ENCODE measurements around the gene GRIK3.
"Not testable (repeated sequence)": the region's sequence is repeated elsewhere in the genome, so short reads cannot be mapped to it uniquely, and the experiment has no call there.

Gene GRIK3

DNA sequence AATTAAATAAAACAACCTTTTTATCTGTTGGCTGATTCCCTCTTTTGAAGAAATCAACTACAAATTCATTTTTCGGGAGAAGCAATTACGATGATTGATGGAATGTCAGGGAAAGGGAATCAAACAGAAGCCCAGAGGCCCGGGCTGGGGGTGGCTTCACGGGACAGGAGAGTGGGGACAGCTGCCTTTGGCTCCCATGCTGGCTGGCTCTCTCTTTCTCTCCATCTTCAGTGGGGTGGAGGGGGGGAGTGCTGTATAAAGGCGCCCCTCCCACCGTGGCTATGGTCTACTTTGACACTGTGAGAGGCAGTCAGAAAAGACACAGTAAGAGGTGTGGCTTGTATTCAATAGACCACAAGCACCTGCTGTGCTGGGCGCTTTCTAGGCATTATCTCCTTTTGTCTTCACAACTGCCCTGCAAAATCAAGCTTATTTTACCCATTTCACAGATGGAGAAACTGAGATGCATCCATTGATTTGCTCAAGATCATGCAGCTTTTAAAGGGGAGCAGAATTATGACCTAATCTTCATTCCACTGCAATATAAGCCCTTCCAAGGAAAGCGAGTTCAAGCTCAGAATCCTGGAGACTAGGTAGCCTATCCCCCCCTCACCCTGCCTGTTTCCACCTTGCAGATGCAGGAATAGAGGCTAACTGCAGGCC is 92.9 kb downstream of the GRIK3 start:
- no peak for DNase-seq (ENCODE audit: low read depth)

DNA sequence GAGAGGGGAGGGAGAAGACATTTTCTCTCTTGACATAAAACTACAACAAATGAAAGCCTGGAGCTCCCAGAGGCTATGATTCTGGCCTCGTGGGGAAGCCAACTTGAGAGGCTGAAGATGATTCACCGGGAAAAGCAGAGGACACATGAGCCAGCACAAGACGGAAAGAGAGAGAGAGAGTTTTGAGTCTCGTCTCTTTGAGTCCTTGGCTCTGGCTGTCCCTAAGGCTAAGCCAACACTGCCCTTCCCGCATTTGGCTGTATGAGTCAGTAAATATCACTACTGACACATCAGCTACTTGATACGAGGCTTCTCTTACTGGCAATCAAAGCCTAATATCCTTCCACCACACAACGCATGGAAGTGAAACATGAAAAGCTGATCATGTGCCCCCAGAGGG is 95.5 kb downstream of the GRIK3 start:
- DNase-seq (ENCODE audit: low read depth), result no peak

DNA sequence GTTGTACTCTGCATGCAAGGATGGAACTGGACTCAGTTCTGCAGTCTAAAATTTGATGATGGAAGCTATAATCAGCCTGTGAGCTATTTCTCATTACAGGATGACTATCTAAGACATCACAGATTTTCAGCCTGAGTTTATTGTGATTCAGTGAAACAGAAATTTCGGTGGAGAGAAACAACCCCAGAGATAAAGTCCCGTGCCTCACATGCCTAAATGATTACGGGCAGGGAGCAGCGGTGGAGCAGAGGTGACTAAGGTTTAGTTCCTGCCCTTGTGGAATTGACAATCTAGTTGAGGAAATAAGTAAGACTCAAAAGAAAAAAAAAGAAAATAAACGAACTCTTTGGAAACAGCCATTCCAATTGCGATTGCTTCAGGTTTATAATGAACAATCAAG is 96.9 kb downstream of the GRIK3 start:
- no peak for DNase-seq (ENCODE audit: low read depth)

DNA sequence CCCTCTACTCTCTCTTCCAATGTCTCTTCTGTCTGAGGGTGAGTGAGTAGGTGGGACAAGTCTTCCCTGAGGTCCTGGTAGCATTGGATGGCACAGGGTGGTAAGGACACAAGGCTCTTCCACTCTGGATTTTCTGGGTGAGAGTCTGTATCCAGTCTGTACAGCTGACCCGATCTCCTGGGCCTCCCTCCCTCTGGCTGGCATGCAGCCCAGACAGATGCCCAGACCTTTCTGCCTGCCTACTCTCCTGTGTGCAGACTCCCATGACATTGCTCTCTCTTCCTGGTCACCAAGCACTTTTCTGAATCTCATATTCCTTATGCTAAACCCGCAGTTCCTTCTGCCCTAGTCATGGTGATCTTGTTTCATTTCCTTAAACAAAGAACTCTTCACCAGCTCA is 100.3 kb downstream of the GRIK3 start:
- no peak for DNase-seq (ENCODE audit: low read depth)

DNA sequence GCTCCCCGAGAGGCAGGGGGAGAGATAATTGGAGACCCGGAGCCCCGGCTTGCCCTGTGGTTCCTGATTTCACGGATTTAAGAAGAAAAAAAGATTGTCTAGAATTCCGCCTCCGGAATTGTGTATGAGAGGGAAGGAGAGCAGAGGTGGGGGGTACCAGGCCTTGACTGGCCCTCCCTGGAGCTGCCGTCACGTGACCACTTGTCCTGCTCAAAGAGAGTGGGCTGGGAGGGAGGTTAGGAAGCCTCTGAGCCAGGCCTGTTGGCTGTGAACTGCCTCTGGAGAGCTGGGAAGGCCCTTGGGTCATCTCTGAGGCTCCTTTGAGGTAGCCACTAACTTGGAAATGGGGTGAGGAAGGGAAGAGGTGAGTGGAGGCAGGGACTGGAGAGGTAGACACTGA is 106.5 kb downstream of the GRIK3 start:
- no peak for DNase-seq (ENCODE audit: low read depth)

DNA sequence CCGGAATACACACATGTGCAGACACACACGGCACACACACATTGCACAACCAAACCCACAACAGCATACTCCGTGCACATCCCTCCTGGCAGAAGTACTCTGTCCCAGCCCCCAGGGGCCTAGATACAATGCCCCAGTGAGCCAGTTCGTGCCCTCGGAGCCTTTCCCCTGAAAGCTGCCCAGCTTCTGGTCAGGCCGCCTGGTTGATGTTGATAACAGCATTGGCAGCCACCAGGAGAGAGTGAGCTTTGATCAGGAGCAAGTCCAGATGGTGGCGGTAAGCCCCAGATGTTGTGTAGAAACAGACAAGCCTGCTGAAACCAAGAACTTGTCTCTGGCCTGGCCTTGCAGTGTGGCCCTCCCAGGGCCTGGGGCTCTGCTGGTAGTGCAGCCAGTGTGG is 109.1 kb downstream of the GRIK3 start:
- DNase-seq (ENCODE audit: low read depth), result no peak

DNA sequence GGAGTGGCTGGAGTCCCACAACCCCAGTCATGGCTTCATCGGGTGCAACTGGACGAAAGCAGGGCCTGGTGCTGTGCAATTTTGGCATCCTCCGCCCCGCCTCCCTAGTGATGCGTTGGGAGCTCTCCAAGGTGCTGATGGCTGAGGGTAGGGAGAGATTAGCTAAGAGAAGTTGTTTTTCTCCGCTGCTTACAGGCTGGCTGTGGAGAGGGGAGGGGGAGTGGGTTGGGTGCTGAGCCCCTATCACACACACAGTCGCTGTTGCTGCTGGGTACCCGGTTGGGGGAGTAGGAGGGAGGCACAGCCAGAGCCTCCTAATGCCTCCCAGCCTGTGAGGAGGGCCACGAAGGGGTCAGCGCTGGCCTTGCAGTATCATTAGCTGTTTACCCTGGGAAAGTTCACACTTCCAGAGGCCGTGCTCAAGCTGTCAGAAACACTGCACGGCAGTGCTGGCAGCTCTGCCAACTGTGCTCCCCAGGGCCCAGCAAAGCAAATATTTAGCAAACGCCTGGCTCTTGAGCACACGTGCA is 110.0 kb downstream of the GRIK3 start:
- DNase-seq (ENCODE audit: low read depth), result no peak

DNA sequence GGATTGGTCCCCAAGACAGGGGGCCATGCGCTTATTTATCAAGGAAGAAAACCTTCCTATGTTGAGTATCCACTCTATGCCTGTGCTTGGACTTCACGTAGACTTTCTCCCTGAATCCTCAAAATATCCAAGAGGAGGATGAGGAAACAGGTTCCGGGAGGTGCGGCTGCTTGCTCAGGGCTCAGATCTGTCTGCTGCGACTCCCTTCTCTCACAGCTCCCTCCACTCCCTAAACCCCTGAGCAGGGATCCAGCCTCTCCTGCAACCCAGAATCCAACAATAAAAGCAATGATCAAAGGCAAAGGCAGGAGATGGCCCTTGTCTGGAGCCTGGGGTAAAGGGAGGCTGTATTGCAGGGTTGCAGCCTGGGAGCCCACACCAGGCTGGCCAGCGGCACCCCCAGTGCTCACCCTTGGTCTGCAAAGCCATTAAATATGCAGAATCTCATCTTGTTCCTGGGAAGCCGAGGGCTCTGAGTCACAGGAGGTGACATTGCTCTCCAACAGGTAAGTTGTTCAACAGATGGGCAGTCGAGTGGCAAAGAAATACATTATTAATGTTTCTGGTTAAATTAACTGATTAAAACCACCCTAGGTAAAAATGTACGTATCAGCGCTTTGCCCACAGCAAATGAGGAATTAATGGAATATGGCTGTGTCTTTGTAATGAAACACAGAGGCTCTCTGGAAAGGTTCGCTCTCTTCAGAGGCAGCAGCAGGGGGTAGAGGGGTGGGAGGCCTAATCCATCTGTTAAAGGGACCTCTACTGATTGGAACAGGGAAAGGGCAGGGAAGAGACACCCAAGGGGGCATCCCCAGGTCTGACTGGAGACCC is 111.5 kb downstream of the GRIK3 start:
- no peak for DNase-seq (ENCODE audit: low read depth)

DNA sequence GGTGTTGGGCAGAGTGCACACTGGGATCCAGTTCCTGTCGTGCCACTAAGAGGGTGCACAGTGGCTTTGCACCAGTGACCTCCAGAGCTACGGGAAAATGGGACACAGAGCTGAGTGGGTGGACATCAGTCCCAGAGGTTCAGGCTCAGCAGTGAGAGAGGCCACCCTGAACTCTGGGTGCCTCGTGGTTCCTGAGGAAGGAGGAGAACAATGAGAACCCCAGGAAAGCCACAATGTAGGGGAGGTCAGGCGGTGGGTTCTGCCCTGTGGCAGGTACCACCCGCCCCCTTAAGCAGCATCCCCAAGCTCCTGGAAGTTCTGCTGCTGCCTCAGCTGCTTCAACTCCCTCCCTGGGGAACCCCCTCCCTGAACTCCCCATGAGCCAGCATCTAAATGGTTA is 112.2 kb downstream of the GRIK3 start:
- DNase-seq (ENCODE audit: low read depth), result no peak

DNA sequence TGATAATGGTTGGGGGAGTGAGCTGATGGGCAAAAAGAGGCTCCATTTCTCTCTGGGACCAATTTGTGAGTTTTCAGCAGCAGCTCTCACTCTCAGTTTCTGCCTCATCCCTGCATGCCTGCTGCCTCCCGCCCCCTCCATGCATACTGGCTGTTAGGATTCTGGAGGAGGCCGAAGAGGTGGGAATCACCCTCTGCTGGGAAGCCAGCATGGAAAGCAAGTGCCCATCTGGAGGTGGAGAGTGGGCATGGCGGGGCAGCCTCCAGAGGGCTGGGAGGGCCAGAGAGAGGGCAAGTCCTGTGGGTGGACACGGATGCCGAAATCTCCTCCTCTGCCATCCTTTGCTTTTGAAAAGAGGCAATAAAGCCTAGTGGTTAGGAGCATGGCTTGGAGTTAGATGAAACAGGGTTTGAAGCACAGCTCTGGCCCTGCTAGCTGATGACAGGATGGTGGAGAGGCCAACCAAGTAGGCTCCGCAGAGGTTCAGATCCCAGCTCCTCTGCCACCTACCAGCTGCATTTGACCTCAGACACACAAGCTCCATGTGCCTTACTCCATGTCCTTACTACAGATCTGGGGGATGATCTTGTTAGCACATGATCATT is 113.4 kb downstream of the GRIK3 start:
- no peak for DNase-seq (ENCODE audit: low read depth)

DNA sequence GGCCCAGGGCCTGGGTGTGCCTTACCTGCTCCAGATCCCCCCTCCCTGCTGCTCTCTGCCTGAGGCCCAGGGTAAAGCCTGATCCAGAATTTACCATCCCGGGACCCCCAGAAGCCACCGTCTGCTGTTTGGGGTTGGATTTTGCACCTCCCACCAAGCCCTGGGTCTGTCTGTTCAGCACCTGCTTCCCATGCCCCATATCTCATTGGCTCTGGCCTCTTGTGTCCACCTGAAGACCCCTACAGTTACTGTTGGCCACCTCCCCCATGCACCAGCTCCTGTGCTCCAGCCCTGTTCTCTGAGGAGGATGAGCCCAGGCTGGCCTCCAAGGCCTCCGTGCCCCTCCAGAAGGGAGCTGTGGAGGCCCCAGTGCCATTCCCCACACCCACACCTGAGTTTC is 113.9 kb downstream of the GRIK3 start:
- no peak for DNase-seq (ENCODE audit: low read depth)

DNA sequence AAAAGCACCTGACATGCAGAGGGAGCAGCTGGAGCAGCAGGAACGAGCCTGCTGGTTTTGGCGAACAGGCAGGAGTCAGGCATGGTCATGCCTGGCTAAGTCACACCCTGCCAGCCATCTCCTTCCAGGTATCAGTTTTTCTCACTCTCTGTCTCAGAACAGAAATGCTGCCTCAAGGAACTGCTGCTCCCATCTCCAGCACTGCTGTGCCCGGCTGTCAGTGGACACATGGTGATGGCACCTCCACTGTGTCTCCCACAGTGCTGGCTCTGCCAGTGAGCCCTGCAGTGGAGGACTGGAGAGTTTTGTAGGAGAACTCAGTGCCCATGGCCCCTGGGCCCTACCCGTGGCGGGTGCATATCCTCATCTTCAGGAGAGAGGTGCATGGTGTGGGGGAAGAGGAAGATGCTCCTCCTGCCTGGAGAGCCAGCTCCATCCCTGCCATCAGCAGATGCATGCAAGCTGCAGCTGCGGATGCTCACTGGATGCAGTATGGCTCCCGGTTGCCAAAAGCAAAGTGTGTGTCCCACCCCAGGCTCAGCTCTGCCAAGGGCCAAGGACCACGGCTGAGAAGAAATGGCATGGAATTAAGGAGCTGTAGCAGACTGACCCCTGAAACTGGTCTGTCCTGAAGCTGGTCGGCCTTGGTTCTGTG is 114.7 kb downstream of the GRIK3 start:
- DNase-seq (ENCODE audit: low read depth), result no peak

DNA sequence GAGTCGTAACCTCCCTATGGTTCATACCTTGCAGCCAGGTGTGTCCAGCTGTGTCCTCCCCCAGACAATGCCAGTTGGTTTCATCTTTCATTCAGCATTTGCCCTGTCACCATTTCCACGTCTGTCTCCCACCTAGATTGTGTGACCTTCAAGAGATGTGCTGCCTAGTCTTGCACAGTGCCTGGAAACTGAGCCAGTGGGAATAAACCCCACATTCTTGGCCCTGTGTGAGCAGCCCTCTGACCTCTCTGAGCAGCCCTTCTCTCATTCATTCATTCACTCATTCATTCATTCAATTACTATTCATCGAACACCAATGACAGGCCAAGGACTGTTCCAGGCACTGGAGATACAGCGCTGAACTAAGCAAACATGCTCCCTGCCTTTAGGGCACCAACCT is 115.7 kb downstream of the GRIK3 start:
- DNase-seq (ENCODE audit: low read depth), result no peak

DNA sequence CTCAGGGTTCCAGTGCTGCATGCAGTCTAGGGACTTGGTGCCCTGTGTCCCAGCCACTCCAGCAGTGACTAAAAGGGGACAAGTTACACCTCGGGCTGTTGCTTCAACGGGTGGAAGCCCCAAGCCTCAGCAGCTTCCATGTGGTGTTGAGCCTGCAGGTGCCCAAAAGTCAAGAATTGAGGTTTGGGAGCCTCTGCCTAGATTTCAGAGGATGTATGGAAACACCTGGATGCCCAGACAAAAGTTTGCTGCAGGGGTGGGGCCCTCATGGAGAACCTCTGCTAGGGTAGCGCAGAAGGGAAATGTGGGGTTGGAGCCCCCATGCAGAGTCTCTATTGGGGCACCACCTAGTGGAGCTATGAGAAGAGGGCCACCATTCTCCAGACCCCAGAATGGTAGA is 117.8 kb downstream of the GRIK3 start:
- DNase-seq (ENCODE audit: low read depth), result not testable (repeated sequence)

DNA sequence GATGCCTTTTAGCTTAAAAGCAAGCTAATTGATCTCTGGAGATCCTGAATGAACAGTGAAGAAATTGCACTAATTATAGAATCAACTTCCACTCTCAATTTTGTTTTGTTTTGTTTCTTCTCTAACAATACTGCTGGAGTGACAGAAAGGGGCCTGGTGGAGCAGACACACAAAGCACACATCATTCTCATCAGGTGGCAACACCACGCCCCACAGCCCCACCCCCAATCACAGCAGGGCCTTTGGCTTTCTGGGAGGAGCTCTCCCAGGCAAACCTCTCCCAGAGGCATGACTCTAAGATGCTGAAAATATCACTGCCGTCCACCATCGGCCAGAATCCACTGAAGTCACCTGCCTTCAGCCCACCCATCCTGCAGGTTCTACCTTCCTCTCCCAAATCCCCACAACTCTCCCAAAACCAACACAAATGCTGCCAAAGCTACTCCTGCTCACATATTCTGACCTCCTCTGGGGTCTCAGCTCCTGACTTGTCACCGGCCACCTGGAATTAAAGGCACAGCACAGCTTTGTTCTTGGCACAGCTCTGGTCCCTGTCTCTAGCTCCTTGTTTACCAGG is 120.7 kb downstream of the GRIK3 start:
- DNase-seq (ENCODE audit: low read depth), result no peak

DNA sequence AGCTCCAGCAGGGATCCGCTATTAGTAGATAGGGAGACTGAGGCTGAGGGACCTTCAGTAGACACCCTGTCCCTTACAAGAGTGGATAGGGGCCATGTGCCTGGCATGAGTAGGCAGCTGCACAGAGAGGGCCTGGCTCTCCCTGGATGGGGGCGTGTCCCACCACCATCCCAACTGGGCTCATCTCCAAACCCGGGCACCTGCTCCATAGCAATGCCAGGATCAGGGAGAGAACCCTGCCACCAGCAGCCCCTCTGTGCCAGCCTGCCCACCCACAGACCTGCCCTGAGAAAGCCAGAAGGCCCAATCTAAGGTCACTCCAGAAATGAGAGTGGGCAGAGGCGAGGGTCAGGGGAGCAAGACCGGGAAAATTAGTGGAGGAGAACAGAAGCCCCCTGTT is 121.3 kb downstream of the GRIK3 start:
- DNase-seq (ENCODE audit: low read depth), result no peak

DNA sequence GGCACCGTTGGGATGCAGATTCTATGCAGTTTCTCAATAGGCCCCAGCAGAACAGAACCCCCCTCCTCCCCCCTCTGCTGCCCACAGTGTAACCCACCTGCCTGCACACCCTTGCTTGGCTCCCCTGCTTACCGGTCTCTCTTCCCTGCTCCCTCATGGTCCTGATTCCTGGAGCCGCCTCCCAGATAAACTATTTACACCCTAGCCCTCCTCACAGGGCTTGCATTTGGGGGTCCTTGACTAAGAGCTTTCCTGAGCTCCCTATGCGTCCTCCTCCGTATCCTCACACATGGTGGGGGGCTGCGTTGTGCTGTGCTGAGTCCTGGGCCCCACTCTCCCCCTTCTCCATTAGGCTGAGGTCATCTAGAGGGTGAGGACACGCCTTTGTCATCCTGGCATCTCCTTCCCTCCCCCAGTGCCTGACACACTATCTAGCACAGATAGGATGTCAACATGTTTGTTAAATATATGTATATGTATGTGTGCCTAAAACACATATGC is 121.9 kb downstream of the GRIK3 start:
- DNase-seq (ENCODE audit: low read depth), result no peak

DNA sequence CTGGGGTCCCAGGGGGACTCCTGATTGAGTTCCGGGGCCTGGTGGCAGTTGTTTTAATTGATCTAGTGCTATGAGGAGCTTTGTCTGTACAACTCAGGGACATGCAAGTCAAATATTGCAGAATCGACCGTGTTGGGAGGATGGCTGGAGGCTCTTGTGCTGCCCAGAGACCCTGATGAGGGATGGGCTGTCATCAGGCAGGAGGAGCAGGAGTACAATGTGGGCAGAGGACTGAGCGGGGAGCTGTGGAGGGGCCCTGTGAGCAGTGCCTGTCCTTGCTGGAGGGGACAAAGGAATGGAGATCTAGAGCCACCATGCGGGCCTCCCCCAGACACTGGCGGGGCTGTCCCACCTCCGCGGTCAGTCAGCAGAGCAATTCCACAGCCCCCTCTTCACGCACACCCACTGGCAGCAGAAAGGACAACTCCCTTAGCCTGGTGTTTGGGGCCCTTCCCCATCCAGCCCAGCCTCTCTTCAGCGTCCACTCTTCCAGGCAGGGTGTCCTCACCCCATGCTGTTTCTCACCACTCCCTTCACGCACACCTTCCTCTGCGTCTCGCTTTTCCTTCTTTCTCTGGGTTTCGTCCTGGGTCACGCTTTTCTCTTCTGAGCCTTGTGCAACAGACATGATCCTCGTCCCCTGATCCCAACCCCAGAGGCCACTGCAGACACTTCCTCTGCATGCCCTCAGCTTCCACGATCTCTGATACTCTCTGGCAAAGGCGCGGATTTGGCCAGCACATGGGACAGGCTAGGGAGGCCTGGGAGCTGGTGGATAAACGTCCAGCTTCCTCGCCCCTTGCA is 122.6 kb downstream of the GRIK3 start:
- DNase-seq (ENCODE audit: low read depth), result no peak

DNA sequence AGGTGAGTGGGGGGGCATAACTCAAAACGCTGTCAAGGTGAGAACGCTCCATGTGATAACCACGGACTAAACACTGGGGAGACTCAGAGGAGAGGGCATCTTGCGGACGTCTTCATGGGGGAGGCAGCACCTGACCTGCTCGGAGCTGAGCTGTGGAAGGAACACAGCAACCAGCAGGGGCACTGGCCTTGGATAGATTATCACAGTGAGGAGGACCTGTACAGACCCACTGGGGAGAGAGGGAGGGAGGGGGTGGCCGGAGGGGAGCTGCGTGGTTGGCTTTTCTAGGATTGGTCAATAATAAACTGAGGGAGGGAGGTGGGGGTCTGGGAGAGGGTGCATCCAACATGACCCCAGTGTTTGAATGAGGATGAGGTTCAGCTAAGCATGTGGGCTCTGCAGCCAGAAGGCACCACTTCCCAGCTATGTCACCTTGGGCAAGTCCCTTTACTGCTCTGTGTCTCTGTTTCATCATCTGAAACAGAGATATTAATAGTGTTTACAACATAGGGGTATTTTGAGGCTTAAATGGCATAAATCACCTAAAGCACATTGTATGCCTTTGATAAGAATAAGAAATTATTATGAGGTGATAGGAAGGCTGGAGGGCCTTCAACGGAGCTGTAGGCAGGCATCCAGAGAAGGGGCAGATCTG is 123.3 kb downstream of the GRIK3 start:
- DNase-seq (ENCODE audit: low read depth), result no peak

DNA sequence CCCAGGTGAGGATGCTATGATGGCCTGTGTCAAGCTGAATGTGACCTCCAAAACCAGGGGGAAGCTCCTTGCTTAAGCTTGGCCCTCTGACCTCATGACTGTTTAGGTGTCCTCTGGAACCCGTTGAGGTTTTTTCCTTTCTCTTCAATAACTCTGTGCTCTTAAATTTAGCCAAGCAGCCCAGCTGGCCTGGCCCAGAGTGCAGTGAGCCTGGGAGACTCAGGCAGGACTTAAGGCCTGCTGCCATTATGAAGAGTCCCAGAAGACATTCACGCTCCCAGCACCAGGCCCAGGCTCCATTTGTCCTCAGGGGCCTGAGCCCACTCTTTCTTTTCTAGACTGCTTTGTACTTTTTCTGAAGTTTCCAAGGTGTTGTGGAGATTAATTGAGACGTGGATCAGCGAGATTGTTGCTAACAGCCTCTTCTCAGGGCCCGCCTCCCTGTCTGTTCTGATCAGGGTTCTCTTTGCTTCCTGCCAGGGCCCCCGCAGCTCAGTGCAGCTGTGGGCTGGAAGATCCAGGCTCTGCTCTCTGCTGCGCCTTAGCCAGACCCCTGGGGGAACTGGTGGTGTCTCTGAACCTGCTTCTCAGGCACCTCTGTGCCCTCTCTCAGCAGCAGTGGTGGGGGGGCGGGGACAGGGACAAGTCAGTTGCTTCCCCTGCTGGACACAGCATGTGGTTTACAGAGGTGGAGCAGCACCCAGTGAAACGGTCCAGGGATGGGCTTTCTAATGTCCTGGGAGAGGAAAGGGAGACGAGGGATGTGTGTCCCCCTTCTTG is 124.2 kb downstream of the GRIK3 start:
- no peak for DNase-seq (ENCODE audit: low read depth)
